Gastrocnemius medialis (tissue), 4 donors: ENCODE data around the gene HNRNPC.

Experiments used
- POLR2A ChIP-seq, 2 donors: fragments of 450-650 bp; IDR thresholded peaks; one replicate each; pipeline ENCODE4 v1.6.1; 2017; ENCODE audit warnings: antibody characterized with exemption in 2 of 2, mild to moderate bottlenecking in 2 of 2, moderate library complexity in 2 of 2
- TF ChIP-seq, protein P1 (sequence below), 5 experiments: fragments of 450-650 bp in 3 of 5; fragments of 200-600 bp in 2 of 5; sonication (generic) in 2 of 5; IDR thresholded peaks in 4 of 5; conservative IDR thresholded peaks in 1 of 5; 1 replicate in 4 of 5; 2 replicates in 1 of 5; pipeline ENCODE4 v1.5.1; 2016 to 2019; ENCODE audit warnings: antibody characterized with exemption in 5 of 5, mild to moderate bottlenecking in 3 of 5, moderate library complexity in 3 of 5

DNA sequence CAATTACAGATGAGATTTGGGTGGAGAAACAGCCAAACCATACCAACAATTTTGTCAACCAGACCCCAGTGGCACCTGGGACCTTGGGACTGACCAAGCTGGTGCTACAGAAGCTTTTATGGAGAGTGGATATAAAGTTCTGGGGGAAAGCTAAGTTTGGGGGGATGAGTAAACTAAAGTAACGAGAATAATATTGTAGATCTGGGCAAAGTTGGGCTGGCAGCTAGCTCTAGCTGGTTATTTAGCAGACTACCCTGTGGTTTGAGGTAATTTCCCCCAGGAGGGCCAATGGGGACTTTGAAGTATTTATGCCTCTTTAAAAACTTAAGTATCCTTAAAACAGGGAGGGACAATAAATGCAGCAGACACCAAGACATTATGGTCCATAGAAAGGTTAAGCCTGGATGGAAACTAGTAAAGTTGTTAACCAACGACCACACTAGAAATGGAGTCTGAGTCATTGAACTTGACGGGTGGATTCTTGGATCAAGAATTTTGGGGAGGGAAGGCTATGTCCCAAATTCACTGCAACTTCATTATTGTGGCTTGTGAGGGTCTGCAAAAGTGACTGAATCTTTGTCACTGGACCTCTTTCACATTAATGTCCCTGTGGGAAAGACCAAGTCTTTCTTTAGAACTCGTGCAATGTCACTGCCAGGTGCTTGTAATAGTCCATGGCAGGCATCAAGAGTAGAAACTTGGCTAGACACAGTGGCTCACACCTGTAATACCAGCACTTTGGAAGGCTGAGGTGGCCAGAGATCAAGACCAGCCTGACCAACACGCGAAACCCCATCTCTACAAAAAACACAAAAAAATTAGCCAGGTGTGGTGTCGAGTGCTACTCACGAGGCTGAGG, 64.8 kb downstream of the HNRNPC start:
- TF ChIP-seq, protein P1, sequence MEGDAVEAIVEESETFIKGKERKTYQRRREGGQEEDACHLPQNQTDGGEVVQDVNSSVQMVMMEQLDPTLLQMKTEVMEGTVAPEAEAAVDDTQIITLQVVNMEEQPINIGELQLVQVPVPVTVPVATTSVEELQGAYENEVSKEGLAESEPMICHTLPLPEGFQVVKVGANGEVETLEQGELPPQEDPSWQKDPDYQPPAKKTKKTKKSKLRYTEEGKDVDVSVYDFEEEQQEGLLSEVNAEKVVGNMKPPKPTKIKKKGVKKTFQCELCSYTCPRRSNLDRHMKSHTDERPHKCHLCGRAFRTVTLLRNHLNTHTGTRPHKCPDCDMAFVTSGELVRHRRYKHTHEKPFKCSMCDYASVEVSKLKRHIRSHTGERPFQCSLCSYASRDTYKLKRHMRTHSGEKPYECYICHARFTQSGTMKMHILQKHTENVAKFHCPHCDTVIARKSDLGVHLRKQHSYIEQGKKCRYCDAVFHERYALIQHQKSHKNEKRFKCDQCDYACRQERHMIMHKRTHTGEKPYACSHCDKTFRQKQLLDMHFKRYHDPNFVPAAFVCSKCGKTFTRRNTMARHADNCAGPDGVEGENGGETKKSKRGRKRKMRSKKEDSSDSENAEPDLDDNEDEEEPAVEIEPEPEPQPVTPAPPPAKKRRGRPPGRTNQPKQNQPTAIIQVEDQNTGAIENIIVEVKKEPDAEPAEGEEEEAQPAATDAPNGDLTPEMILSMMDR (IDR thresholded peaks at IDR 0.05 in 4 of 5, conservative IDR thresholded peaks at IDR 0.05 in 1 of 5): no peak
- TF ChIP-seq POLR2A (IDR thresholded peaks at IDR 0.05): no peak
